Adrenal gland (tissue), 12 donors: ENCODE results near the gene DPEP3. TPM values are rescaled to one million over a fixed set of nuclear protein-coding genes. Genes with fewer than 3 reads are reported as not detected.

Experiments
- DNase-seq, 7 donors: peaks; one replicate each; pipeline ENCODE4 v3.0.0-alpha.2; 2019 to 2020
- H3K27ac ChIP-seq, 5 donors: fragments of 200-600 bp; sonication (generic) in 4 of 5; 1 replicate in 3 of 5; 2 replicates in 2 of 5; pipeline versions ENCODE4 v1.5.1 to v1.8.0; 2016 to 2020; ENCODE audit warnings: mild to moderate bottlenecking in 1 of 5
- H3K27me3 ChIP-seq: fragments of 200-600 bp; 2 replicates; pipeline ENCODE4 v1.8.0; 2021
- H3K36me3 ChIP-seq, 2 donors: fragments of 200-600 bp; replicated peaks in 1 of 2; 1 replicate in 1 of 2; 2 replicates in 1 of 2; pipeline versions ENCODE4 v1.5.1 to v1.8.0; 2018 to 2022
- H3K4me1 ChIP-seq, 2 donors: fragments of 200-600 bp; replicated peaks in 1 of 2; 1 replicate in 1 of 2; 2 replicates in 1 of 2; pipeline versions ENCODE4 v1.5.1 to v1.8.0; 2018 to 2021
- H3K4me3 ChIP-seq, 4 donors: fragments of 200-600 bp; sonication (generic) in 3 of 4; one replicate each; pipeline ENCODE4 v1.5.1; 2016 to 2018
- H3K9me3 ChIP-seq, 3 donors: fragments of 200-600 bp; sonication (generic) in 1 of 3; replicated peaks in 1 of 3; 1 replicate in 2 of 3; 2 replicates in 1 of 3; pipeline versions ENCODE4 v1.5.1 to v1.8.0; 2016 to 2021
- CTCF ChIP-seq, 6 experiments: fragments of 450-650 bp in 4 of 6; fragments of 200-600 bp in 2 of 6; sonication (generic) in 1 of 6; IDR thresholded peaks; 1 replicate in 5 of 6; 2 replicates in 1 of 6; pipeline versions ENCODE4 v1.5.1 to v1.8.0; 2016 to 2021; ENCODE audit warnings: antibody characterized with exemption in 6 of 6, mild to moderate bottlenecking in 2 of 6, moderate library complexity in 1 of 6
- POLR2A ChIP-seq, 2 donors: fragments of 450-650 bp; IDR thresholded peaks; one replicate each; pipeline ENCODE4 v1.6.1; 2017; ENCODE audit warnings: antibody characterized with exemption in 2 of 2, mild to moderate bottlenecking in 2 of 2, moderate library complexity in 1 of 2
- WGBS, 4 donors: extraction: QIAGEN DNeasy Blood & Tissue Kit in 2 of 4; methylation state at CpG; one replicate each; pipeline versions ENCODE4 v1.1.5 to v1.1.7; 2013 to 2017; 5-methylcytosine and 5-hydroxymethylcytosine counted together
- intact Hi-C, 2 donors: fragments of 100-400 bp; cut with DNase I; formaldehyde crosslinking; loops; one replicate each; pipeline versions ENCODE4 v1.14.1 to v1.15.0; 2022 to 2023
- polyA plus RNA-seq, 3 donors: library from polyadenylated mRNA; stranded (reverse); fragments of 200-250 nt in 2 of 3; fragments of 350-450 nt in 1 of 3; fragmentation: Illumina TruSeq in 1 of 3; extraction: RNeasy Lipid Tissue Mini Kit (QIAGEN cat#74804) in 1 of 3; gene quantifications; one replicate each; pipeline ENCODE4 v1.2.3, GENCODE V29; 2013 to 2014
- total RNA-seq, 9 donors: library from RNA; depleted of rRNA in 4 of 9; stranded (reverse); fragments of >200 nt in 4 of 9; fragments of 120-200 nt in 1 of 9; fragmentation: NEBNext Ultra II Directional in 1 of 9; extraction: Animal tissue kit (Norgen Biotek cat#: 25700) in 1 of 9; gene quantifications; one replicate each; pipeline versions ENCODE4 v1.1.0 to v1.2.4, GENCODE V29; 2013 to 2023
- donor health status: healthy with polysubstance abuse.
- donor health status: Bipolar disorder and iron deficiency.
- donor health status: DM: yes; HTN: yes; CAD: no.
- donor health status: DM: no; HTN: no; CAD: no.
- donor health status: DM: no; HTN: no; CAD: no.
- donor health status: DM: yes; HTN: yes; CAD: no.

Gene DPEP3
- total and polyA plus RNA-seq, 12 donors, result 0.07 to 0.32 (median 0.11) TPM; not detected in 8

GRCh38 chr16:68009157-68009735 is 28.9 kb upstream of the DPEP3 start:
- no peak overlapping the region for H3K4me3 ChIP-seq
- TF ChIP-seq POLR2A (IDR thresholded peaks at IDR 0.05) (no peak), CTCF (IDR thresholded peaks at IDR 0.05) (no peak)
- H3K9me3 ChIP-seq, result no peaks in the 10 kb centered on the region
- H3K36me3 ChIP-seq, result no peaks in the 10 kb centered on the region
- intact Hi-C loops, result no loop called here
- H3K4me1 ChIP-seq, result no peaks in the 10 kb centered on the region
- no peak for DNase-seq
- H3K27ac ChIP-seq, result no peak overlapping the region
- WGBS, 4 donors, result 69 to 71% (median 71%) methylated on average over 9 of the region's 9 CpGs
- no peaks in the 10 kb centered on the region for H3K27me3 ChIP-seq

- intact Hi-C loops, result no loop called here
- no peak overlapping the region for H3K4me3 ChIP-seq
- peak in 5 of 7 donors; percentile 40 to 68 (median 54) for DNase-seq
- no peaks in the 10 kb centered on the region for H3K27me3 ChIP-seq
- no peaks in the 10 kb centered on the region for H3K36me3 ChIP-seq
- H3K9me3 ChIP-seq, result no peaks in the 10 kb centered on the region
- TF ChIP-seq CTCF (IDR thresholded peaks at IDR 0.05), result no peak
- TF ChIP-seq POLR2A (IDR thresholded peaks at IDR 0.05), result no peak
- WGBS, 4 donors, result 33 to 48% (median 46%) methylated on average over 6 of the region's 6 CpGs
- peak overlapping the region in 3 of 5 donors; percentile 8 to 70 (median 64) for H3K27ac ChIP-seq
- no peaks in the 10 kb centered on the region for H3K4me1 ChIP-seq
Observed at GRCh38 chr16:68005786-68006286, 25.5 kb upstream of the DPEP3 start.

GRCh38 chr16:68005211-68005610 is 24.9 kb upstream of the DPEP3 start:
- Histone ChIP-seq H3K4me1 (no peaks in the 10 kb centered on the region), H3K9me3 (no peaks in the 10 kb centered on the region), H3K4me3 (no peak overlapping the region), H3K36me3 (no peaks in the 10 kb centered on the region), H3K27me3 (no peaks in the 10 kb centered on the region), H3K27ac (peak overlapping the region in 3 of 5 donors; percentile 8 to 70 (median 64))
- intact Hi-C loops, result no loop called here
- no peak for DNase-seq
- 80 to 92% (median 91%) methylated on average over 9 of the region's 9 CpGs for WGBS, 4 donors
- TF ChIP-seq CTCF (IDR thresholded peaks at IDR 0.05) (no peak), POLR2A (IDR thresholded peaks at IDR 0.05) (no peak)

- no peak for DNase-seq
- no peak for TF ChIP-seq CTCF (IDR thresholded peaks at IDR 0.05)
- TF ChIP-seq POLR2A (IDR thresholded peaks at IDR 0.05), result no peak
- no peak overlapping the region for H3K27ac ChIP-seq
- no peak overlapping the region for H3K4me3 ChIP-seq
- no peaks in the 10 kb centered on the region for H3K27me3 ChIP-seq
- intact Hi-C loops, result no loop called here
- no peaks in the 10 kb centered on the region for H3K9me3 ChIP-seq
- 66 to 82% (median 79%) methylated on average over 4 of the region's 4 CpGs for WGBS, 4 donors
- no peaks in the 10 kb centered on the region for H3K36me3 ChIP-seq
- no peaks in the 10 kb centered on the region for H3K4me1 ChIP-seq
Observed at GRCh38 chr16:68003031-68003430, 22.7 kb upstream of the DPEP3 start.
